PFSK-1 (cell line): ENCODE results near the gene AMPD1.

Experiments
- FOXP2 ChIP-seq: optimal IDR thresholded peaks from 2 replicates; pipeline ENCODE3; 2011; ENCODE audit warnings: borderline replicate concordance, control low read depth, inconsistent platforms; ENCODE audit not compliant: insufficient read depth; ENCODE audit errors: extremely low read length, extremely low read depth
- POLR2AphosphoS5 ChIP-seq: IDR thresholded peaks from 2 replicates; pipeline ENCODE4 v1.6.1; 2012; ENCODE audit warnings: low read depth, mild to moderate bottlenecking, control low read depth, low read length, moderate library complexity
- REST ChIP-seq, 2 experiments: IDR thresholded peaks; 2 replicates each; pipeline versions ENCODE4 v1.6.1 to v1.8.0; 2011 to 2012; ENCODE audit warnings: low read depth in 2 of 2, low read length in 2 of 2, control low read depth in 1 of 2, inconsistent platforms in 1 of 2, mild to moderate bottlenecking in 1 of 2, moderate library complexity in 1 of 2; ENCODE audit not compliant: insufficient read depth in 1 of 2
- SIN3A ChIP-seq: IDR thresholded peaks from 2 replicates; pipeline ENCODE4 v1.6.1; 2012; ENCODE audit warnings: mild to moderate bottlenecking, low read length, moderate library complexity, borderline replicate concordance; ENCODE audit not compliant: insufficient read depth
- TAF1 ChIP-seq: IDR thresholded peaks from 2 replicates; pipeline ENCODE4 v1.6.1; 2012; ENCODE audit warnings: low read length, control low read depth, borderline replicate concordance; ENCODE audit not compliant: insufficient read depth

AMPD1 gene

DNA sequence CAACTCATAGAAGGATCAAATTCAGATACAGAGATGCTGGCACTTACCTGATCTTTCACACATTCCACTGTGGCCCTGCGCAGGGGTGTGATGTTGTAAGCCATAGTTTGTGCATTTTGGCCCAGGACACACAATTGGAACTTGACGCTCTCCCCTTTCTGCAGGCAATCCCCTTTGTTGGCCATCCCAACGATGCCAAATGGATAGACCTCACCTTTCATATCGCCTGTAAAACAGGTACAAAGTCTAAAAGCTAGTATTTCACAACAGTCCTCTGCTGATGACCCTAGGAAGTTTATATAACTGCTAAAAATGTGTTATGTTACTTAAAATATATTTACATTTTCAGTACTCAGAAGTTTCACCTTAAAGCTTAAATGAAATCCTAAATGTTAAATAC is 25.1 kb upstream of the AMPD1 start:
- TF ChIP-seq POLR2AphosphoS5 (no peak), REST (IDR thresholded peaks at IDR 0.05; ENCODE audit: insufficient read depth in 1 of 2, low read depth in 2 of 2, low read length in 2 of 2) (no peak), FOXP2 (no peak), SIN3A (no peak), TAF1 (no peak)

DNA sequence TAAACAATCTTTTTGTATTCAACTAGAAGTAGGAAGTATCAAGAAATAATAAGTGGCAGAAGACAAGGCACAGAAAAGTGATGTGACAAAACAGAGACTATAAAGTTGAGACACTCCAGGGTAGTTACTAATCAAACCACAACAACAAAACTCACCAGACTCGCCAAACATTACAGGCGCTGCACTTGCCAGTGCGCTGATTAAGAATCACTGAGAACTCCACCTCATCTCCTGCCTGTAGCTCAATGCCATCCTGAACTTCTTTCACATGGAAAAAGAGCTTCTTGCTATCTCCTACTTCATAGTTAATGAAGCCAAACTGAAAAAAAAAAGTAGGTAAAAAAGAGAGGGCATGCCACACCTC is 24.1 kb upstream of the AMPD1 start:
- TF ChIP-seq TAF1 (no peak), FOXP2 (no peak), REST (IDR thresholded peaks at IDR 0.05; ENCODE audit: insufficient read depth in 1 of 2, low read depth in 2 of 2, low read length in 2 of 2) (no peak), SIN3A (no peak), POLR2AphosphoS5 (no peak)

GRCh38 chr1:114718661-114719423 is 23.5 kb upstream of the AMPD1 start:
- TF ChIP-seq SIN3A (no peak), POLR2AphosphoS5 (no peak), FOXP2 (no peak), TAF1 (no peak), REST (IDR thresholded peaks at IDR 0.05; ENCODE audit: insufficient read depth in 1 of 2, low read depth in 2 of 2, low read length in 2 of 2) (no peak)

GRCh38 chr1:114716304-114717170 is 21.2 kb upstream of the AMPD1 start, which contains the start of gene NRAS:
Gene NRAS, minus strand, starts transcription at chr1:114716771. Its CDS starts 611 bp downstream, at chr1:114716160.
- TF ChIP-seq TAF1, result peak; percentile 61; the same call in 1 of the 2 replicates
- no peak for TF ChIP-seq REST (IDR thresholded peaks at IDR 0.05; ENCODE audit: insufficient read depth in 1 of 2, low read depth in 2 of 2, low read length in 2 of 2)
- TF ChIP-seq POLR2AphosphoS5, result peak; percentile 90
- peak; percentile 23 for TF ChIP-seq FOXP2
- TF ChIP-seq SIN3A, result peak; percentile 98; the same call in 1 of the 2 replicates
